ENCODE measurements around the gene GAS7.

The GAS7 gene

DNA sequence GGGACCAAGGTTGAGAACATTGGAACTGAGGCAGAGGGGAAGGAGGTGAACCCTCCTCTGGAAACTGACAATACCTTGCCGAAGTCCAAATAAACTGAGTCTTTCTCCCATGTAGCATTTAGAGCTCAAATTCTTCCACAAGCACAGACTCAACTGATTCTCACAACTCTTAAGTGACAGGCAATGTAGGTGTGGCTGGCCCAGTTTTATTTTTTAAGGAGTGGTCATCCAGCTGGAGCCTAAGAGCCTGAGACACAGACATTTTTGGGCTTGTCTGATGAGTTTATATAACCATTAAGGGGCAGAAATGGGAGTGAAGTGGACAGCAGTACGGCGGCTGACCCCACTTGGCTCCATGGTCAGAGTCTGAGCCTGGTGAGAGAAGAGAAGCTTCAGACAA, 304.2 kb downstream of the GAS7 start:
- Histone ChIP-seq H3K27ac (no peak overlapping the region), H3K9ac (no peak overlapping the region), H3K79me2 (ENCODE audit: insufficient read depth, low read depth) (no peaks in the 10 kb centered on the region), H4K20me1 (ENCODE audit: insufficient read depth) (no peaks in the 10 kb centered on the region), H3K4me3 (IDR thresholded peaks at IDR 0.05; ENCODE audit: insufficient read depth, low read depth, low read length) (no peak overlapping the region), H3K4me2 (no peak overlapping the region), H3K4me1 (ENCODE audit: low read depth, poor library complexity, severe bottlenecking) (no peaks in the 10 kb centered on the region), H2AFZ (ENCODE audit: low read depth) (no peak overlapping the region), H3K27me3 (ENCODE audit: insufficient read depth, low read depth) (no peaks in the 10 kb centered on the region), H3K36me3 (ENCODE audit: insufficient read depth) (no peaks in the 10 kb centered on the region)
- TF ChIP-seq, protein P1, sequence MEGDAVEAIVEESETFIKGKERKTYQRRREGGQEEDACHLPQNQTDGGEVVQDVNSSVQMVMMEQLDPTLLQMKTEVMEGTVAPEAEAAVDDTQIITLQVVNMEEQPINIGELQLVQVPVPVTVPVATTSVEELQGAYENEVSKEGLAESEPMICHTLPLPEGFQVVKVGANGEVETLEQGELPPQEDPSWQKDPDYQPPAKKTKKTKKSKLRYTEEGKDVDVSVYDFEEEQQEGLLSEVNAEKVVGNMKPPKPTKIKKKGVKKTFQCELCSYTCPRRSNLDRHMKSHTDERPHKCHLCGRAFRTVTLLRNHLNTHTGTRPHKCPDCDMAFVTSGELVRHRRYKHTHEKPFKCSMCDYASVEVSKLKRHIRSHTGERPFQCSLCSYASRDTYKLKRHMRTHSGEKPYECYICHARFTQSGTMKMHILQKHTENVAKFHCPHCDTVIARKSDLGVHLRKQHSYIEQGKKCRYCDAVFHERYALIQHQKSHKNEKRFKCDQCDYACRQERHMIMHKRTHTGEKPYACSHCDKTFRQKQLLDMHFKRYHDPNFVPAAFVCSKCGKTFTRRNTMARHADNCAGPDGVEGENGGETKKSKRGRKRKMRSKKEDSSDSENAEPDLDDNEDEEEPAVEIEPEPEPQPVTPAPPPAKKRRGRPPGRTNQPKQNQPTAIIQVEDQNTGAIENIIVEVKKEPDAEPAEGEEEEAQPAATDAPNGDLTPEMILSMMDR (conservative IDR thresholded peaks at IDR 0.05; ENCODE audit: low read depth, low read length), result no peak

DNA sequence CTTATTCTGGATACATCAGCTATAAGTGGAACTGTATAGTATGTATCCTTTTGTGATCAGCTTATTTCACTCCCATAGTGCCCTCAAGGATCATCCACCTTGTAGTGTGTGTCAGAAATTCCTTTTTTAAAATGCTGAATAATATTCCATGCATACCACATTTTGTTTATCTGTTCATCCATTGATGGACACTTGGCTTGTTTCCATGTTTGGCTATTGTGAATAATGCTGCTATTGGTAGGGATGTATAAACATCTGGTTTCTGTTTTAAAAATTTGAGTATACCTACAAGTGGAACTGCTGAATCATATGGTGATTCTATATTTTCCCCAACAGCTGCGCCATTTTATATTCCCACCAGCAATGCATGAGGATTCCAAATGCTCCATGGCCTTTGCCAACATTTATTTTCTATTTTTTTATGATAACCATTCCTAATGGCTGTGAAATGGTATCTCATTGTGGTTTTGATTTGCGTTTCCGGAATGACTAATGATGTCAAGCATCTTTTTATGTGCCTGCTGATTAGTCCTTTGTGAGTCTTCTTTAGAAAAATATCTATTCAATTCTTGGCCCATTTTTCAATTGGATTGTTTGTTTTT, 304.9 kb downstream of the GAS7 start:
- Histone ChIP-seq H3K4me1 (ENCODE audit: low read depth, poor library complexity, severe bottlenecking) (no peaks in the 10 kb centered on the region), H3K9ac (no peak overlapping the region), H3K36me3 (ENCODE audit: insufficient read depth) (no peaks in the 10 kb centered on the region), H3K27ac (no peak overlapping the region), H3K4me2 (no peak overlapping the region), H3K27me3 (ENCODE audit: insufficient read depth, low read depth) (no peaks in the 10 kb centered on the region), H4K20me1 (ENCODE audit: insufficient read depth) (no peaks in the 10 kb centered on the region), H2AFZ (ENCODE audit: low read depth) (no peak overlapping the region), H3K79me2 (ENCODE audit: insufficient read depth, low read depth) (no peaks in the 10 kb centered on the region), H3K4me3 (IDR thresholded peaks at IDR 0.05; ENCODE audit: insufficient read depth, low read depth, low read length) (no peak overlapping the region)
- TF ChIP-seq, protein P1 (conservative IDR thresholded peaks at IDR 0.05; ENCODE audit: low read depth, low read length), result no peak

DNA sequence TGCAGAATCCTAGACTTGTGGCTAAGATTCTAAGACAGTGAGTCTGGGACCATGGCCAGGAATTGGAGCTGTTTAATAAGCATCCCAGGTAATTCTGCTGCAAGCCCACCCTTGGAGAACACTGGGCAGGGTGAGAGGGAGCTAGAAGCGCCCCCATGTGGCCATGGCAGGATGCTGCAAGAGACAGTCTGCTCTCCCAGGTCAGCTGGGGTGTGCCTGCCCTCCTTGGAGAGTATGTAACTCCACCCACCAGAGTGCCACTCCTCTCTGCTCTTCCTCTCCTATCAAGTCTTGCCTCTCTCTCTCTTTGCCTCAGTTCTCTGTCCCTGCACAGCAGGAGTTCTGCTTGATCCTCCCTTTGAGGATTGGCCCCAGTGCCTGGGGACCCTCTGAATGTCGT, 308.3 kb downstream of the GAS7 start:
- Histone ChIP-seq H3K79me2 (ENCODE audit: insufficient read depth, low read depth) (no peaks in the 10 kb centered on the region), H2AFZ (ENCODE audit: low read depth) (no peak overlapping the region), H3K4me2 (no peak overlapping the region), H3K27me3 (ENCODE audit: insufficient read depth, low read depth) (no peaks in the 10 kb centered on the region), H3K4me1 (ENCODE audit: low read depth, poor library complexity, severe bottlenecking) (no peaks in the 10 kb centered on the region), H3K27ac (no peak overlapping the region), H3K36me3 (ENCODE audit: insufficient read depth) (no peaks in the 10 kb centered on the region), H3K9ac (no peak overlapping the region), H3K4me3 (IDR thresholded peaks at IDR 0.05; ENCODE audit: insufficient read depth, low read depth, low read length) (no peak overlapping the region), H4K20me1 (ENCODE audit: insufficient read depth) (no peaks in the 10 kb centered on the region)
- TF ChIP-seq, protein P1 (conservative IDR thresholded peaks at IDR 0.05; ENCODE audit: low read depth, low read length), result no peak

DNA sequence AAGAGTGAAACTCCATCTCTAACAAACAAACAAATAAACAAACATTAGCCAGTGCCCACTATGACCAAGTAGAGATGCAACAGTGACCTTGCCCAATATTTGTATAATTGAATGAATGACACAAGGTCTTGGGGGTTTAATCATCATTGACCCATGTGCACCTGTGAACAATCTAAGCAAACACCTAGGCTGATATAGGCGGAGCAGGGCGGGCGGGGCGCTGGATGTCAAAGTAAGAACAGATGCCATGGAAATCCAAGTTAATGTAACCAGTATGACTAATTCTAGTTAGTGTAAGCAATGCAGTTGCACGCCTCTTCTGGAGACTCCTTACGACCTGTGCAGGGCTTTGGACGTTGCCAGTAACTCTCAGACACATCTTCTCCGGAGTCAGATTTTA, 310.9 kb downstream of the GAS7 start:
- no peaks in the 10 kb centered on the region for H3K79me2 ChIP-seq (ENCODE audit: insufficient read depth, low read depth)
- no peaks in the 10 kb centered on the region for H4K20me1 ChIP-seq (ENCODE audit: insufficient read depth)
- H3K4me2 ChIP-seq, result no peak overlapping the region
- H3K27me3 ChIP-seq (ENCODE audit: insufficient read depth, low read depth), result no peaks in the 10 kb centered on the region
- H2AFZ ChIP-seq (ENCODE audit: low read depth), result no peak overlapping the region
- no peak overlapping the region for H3K9ac ChIP-seq
- TF ChIP-seq, protein P1 (conservative IDR thresholded peaks at IDR 0.05; ENCODE audit: low read depth, low read length), result no peak
- no peaks in the 10 kb centered on the region for H3K36me3 ChIP-seq (ENCODE audit: insufficient read depth)
- no peaks in the 10 kb centered on the region for H3K4me1 ChIP-seq (ENCODE audit: low read depth, poor library complexity, severe bottlenecking)
- H3K27ac ChIP-seq, result no peak overlapping the region
- H3K4me3 ChIP-seq (IDR thresholded peaks at IDR 0.05; ENCODE audit: insufficient read depth, low read depth, low read length), result no peak overlapping the region

All from KMS-11 (cell line).